Right kidney (tissue), 1 donor: ENCODE measurements around the gene TEX261.
"Not testable (repeated sequence)": the region's sequence is repeated elsewhere in the genome, so short reads cannot be mapped to it uniquely, and the experiment has no call there.

ENCODE experiments used
- DNase-seq: peaks from one replicate; pipeline ENCODE4 v3.0.0-alpha.2; 2016

The TEX261 gene

GRCh38 chr2:71001981-71002570, 7.4 kb upstream of the TEX261 start:
- DNase-seq = no peak

DNA sequence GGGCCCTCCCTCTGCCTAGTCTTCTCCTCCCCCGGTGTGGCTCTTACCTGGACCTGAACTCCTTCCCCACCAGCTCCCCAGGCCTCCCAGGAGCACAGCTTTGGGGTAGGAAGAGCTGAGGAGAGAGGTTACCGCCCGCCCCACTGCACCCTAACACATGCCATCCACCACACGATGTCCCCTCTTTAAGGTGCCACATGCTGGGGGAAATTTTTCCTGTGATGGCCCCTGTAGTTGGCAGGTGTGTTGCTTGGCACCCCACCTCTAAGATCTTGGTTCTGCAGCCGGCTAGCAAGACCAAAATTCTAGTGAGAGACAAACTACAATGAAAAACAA, 6.9 kb upstream of the TEX261 start:
- DNase-seq = no peak

GRCh38 chr2:71000780-71001591, 6.3 kb upstream of the TEX261 start:
- peak; percentile 54 for DNase-seq

- DNase-seq = not testable (repeated sequence)
These were observed 5.3 kb upstream of the TEX261 start for GRCh38 chr2:70999931-71000330.

DNA sequence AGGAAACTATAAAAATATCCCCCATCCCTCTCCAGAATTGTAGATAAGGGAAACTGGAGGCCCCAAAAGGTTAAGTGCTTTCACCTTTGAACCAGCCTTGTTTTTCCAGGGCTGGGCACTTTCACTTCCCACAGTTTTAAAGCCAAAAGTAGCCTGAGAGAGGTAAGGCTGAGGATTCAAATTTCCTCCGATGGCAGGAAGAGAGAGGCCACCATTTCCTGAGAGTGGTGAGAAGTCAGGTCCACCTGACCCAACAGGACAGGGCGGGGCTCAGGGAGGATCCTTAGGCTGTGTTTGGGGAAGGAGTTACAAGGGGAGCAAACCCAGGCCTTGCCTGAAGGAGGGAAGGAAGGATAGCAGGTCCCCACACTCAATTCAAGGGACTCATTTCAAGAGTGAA, 4.7 kb upstream of the TEX261 start:
- DNase-seq = no peak

- not testable (repeated sequence) for DNase-seq
These were observed 4.2 kb upstream of the TEX261 start for GRCh38 chr2:70998885-70999284.

- no peak for DNase-seq
These were observed 705 bp upstream of the TEX261 start for GRCh38 chr2:70995426-70995729.

- peak; percentile 68 for DNase-seq
These were observed 519 bp downstream of the TEX261 start for GRCh38 chr2:70994009-70994698.

DNA sequence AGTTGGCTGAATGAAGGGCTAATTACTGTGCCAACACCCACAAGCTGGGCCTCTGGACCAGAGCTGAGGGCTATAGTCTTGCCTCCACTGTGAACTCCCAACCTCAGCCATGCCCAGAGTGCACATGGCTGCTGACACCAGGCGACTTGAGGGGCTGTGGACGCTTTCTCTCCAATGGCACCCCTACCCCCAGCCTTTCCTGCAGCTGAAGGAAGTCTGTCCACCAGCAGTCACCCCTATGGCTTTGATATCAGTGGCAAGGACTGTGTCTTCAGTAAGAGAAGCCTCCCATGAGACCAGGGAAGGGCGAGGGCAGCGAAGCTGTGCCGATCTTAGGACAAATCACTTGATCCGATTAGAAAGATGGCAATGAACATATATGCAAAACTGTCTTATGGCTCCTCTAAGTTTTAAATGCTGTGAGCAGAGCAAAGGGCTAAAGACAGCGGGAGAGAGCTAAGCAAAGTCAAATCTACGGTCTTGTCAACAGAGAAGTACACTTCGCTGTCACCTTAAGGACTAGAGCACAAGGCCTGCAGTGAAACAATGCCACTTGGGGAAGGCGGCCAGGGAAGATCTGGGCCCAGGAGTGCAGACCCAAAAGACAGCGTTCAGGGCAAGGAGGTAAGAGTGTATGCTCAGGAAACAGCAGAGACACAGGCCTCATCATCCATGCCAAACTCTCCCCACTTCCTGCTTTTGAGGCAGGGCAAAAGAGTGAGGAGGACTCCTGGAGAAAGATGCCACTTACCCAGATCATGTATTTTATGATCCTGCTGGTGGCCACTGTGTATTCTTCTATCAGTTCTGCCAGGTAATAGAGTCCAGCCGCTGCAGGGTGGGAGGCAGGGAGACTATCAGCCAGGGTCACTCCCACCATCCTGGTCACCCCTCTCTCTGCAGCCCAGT, 1.5 kb downstream of the TEX261 start:
- DNase-seq = no peak

DNA sequence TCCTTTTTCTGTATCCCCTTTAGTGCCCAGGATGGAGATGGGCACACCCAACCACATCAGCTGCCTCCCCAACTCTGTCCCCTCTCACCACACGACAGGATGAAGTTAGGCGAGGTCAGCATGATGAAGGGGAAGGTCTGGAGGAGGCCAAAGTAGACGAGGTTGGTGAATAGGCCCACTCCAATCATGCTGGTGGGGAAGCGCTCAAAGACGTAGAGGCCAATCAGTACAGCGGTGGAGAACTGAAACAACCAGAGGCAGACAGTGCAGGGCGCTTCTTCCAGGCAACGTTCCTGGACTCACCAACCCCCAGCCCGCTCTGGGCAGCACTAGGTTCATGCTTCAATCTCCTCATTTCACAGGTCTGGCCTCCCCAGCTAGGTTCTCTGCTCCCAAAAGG, 2.9 kb downstream of the TEX261 start:
- DNase-seq = no peak

DNA sequence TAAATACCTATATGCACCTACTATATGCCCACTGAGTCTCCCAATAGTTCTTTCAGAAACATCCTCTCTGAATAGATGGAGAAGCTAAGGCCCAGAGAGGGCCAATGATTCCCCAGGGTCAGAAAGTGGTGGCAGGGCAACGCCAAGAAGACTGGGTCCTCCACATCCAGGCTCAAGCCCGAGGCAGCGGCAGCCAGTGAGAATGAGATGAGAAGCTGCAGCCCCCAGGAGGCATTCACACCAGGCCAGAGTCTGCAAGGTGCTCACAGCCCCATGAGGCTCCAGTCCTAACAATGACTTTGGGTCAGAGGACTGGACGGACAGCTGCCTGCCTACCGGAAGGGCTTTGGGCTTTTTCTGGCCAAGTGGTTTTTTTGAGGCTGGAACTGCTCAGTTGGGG, 3.5 kb downstream of the TEX261 start:
- no peak for DNase-seq

GRCh38 chr2:70990216-70990615, 4.5 kb downstream of the TEX261 start:
- DNase-seq = no peak

GRCh38 chr2:70988726-70989648, 5.7 kb downstream of the TEX261 start:
- no peak for DNase-seq

GRCh38 chr2:70988151-70988550, 6.5 kb downstream of the TEX261 start:
- no peak for DNase-seq

DNA sequence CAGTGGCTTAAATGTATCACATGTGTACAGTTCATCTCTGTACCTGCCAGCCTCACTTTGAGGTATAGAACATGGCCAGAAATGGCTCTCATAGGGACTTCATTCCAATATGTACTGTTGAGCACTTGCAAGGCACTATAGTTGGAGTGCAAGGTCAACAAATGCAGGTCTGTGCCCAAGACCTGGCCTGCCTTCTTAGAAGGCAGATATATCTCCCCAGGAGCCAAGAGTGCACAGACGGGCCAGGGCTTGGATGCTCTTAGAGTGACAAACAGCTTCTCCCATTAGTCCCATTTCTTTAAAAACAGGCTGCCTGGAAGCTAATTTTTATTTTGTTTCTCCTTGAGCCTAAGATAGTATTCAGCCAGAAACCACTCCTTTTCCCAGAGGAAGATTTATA, 7.3 kb downstream of the TEX261 start:
- no peak for DNase-seq

DNA sequence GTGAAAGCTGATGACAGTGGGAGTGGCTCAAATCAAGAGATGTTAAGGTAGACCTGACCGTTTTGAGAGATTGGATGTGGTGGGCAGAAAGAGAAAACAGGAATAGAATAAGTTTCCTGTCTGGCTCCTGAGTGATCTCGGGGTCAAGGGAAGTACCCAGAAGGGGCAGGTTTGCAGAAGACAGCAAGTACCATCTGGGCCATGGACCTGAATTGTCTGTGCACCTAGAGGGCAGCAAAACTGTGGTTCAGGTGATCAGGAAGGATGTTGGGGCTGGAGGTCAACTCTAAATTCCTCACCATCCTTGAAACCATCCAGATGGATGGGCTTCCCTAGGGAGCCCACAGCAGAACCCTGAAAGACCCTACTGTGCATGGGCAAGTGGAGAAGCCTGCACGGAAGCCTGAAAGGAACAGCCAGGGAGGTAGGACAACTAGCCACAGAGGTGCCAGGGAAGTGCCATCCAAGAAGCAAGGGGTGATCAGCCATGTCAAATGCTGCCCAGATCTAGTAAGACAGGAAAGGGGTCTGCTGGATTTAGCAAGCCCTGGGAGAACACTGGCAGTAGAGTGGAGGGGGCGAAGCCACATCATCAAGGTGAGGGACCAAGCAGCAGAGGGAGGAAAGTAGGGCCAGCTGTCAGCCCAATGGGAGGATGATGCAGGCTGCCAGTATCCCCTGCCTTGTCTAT, 8.0 kb downstream of the TEX261 start:
- no peak for DNase-seq

GRCh38 chr2:70985956-70986355, 8.7 kb downstream of the TEX261 start:
- no peak for DNase-seq

DNA sequence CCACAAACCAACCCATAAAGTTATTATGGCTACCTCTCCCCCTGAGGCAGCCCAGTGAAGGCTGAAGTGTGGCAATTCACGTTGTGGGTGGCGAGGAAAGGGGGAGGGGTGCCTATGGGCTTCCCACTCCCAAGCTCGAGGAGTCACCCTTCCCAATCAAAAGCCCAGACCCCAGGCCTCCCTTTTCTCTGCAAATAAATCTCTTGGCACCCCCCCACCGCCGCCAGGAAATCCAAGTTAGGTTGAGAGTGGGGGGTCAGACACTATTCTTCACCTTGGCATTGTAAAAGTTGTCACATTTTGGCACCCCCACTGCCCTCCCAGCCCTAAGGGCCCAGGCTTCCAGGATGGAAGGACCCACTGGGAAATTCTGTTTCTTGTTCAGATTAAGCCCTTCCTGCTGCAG, 9.4 kb downstream of the TEX261 start:
- DNase-seq = no peak

DNA sequence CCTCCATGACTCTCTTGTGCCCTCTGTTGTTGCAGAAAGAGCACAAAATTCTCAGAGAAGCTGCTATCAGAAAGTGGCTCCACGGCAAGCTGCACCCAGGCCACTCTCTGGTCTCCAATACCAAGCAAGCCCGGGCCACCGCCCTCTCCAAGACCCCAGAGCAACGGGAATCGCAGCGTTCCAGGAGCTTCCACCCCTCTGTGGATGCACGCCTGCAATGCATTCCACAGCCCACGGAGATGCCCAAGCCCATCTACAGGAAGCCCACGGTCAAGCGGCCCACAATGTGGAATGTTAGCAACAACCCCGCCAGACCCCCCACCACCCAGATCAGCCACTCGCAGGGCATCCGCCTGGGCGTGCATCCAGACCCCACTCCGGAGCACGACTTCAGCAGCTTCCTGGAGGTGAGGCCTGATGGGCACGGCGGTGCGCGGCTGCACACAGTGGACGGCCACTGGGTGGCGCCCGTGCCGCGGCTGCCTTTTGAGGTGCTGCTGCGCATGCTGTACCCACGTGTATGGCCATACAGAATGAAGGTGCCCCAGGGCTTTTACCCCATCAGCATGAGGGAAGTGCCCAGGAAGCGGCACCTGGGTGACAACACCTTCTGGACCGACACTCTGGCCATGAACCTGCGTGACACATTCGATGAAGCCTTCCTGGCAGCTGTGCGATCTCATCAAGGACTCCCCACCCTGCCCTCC, 9.9 kb downstream of the TEX261 start:
- peak; percentile 41 for DNase-seq

DNA sequence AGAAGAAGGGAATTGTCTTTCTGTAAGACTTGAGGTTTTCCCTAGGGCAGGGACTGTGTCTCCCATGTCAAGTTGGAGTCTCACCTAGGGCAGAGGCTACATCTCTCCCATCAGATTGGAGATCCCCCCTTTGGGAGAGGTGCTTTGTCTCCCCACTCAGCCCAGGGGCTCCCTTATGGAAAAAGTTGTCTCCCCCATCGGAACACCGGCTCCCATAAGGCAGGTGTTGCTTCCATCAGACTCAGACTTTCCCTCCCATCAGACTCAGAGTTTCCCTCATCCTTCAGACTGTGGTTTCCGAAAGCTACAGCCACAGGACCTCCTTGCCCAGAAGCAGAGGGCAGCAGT, 10.5 kb downstream of the TEX261 start:
- DNase-seq = no peak
